SJSA1 (cell line): ENCODE measurements around the gene EMP2. TPM values are rescaled to one million over a fixed set of nuclear protein-coding genes. Genes with fewer than 3 reads are reported as not detected.

Experiments used
- DNase-seq, 2 experiments: peaks; one replicate each; pipeline ENCODE4 v3.0.0-alpha.2; 2015 to 2020; ENCODE audit warnings: low spot score in 2 of 2, low read depth in 1 of 2
- H3K27ac ChIP-seq: fragments of 250-450 bp; sonication (Bioruptor Pico); 2 replicates; pipeline ENCODE4 v1.5.1; 2020; ENCODE audit warnings: mild to moderate bottlenecking, moderate library complexity
- H3K27me3 ChIP-seq: fragments of 250-450 bp; sonication (Bioruptor Pico); replicated peaks from 2 replicates; pipeline ENCODE4 v1.5.1; 2020; ENCODE audit warnings: mild to moderate bottlenecking, moderate library complexity
- H3K36me3 ChIP-seq: fragments of 250-450 bp; sonication (Bioruptor Pico); 2 replicates; pipeline ENCODE4 v1.5.1; 2020; ENCODE audit warnings: mild to moderate bottlenecking
- H3K4me1 ChIP-seq: fragments of 250-450 bp; sonication (Bioruptor Pico); replicated peaks from 2 replicates; pipeline ENCODE4 v1.6.1; 2021; ENCODE audit warnings: mild to moderate bottlenecking
- H3K4me3 ChIP-seq: fragments of 250-450 bp; sonication (Bioruptor Pico); 2 replicates; pipeline ENCODE4 v1.5.1; 2020; ENCODE audit warnings: mild to moderate bottlenecking
- H3K9me3 ChIP-seq: fragments of 250-450 bp; sonication (Bioruptor Pico); replicated peaks from 2 replicates; pipeline ENCODE4 v1.5.1; 2020; ENCODE audit warnings: mild to moderate bottlenecking
- total RNA-seq: library from RNA; depleted of rRNA; stranded (reverse); fragments of >200 nt; shearing (Covaris generic); gene quantifications from 2 replicates; pipeline ENCODE4 v1.2.3, GENCODE V29; 2014; rRNA removed

Gene EMP2
- total RNA-seq, 1 experiment from 2014 or later: 9.8 TPM

DNA sequence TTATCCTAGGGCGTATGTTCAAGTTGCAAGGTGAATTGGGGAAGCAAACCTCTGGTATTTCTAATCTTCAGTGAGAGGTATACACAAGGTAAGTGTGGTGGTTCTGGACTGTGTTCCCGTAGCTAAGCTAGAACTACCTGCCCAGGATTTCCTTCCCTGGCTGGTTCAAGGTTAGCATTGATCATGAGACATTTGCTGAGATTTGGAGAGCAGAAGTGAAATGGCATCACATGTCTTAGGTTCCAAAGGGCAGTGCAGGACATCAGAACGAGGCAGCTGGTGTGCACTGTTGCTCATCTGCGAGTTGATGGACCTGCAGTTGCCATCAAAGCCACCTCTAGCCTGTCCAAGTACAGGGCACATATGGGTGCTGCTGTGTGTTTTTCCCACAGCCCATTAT lies 95.2 kb downstream of the EMP2 start:
- H3K9me3 ChIP-seq: no peaks in the 10 kb centered on the region
- no peaks in the 10 kb centered on the region for H3K36me3 ChIP-seq
- no peaks in the 10 kb centered on the region for H3K27me3 ChIP-seq
- H3K27ac ChIP-seq: no peak overlapping the region
- no peaks in the 10 kb centered on the region for H3K4me1 ChIP-seq
- H3K4me3 ChIP-seq: no peak overlapping the region
- no peak for DNase-seq

DNA sequence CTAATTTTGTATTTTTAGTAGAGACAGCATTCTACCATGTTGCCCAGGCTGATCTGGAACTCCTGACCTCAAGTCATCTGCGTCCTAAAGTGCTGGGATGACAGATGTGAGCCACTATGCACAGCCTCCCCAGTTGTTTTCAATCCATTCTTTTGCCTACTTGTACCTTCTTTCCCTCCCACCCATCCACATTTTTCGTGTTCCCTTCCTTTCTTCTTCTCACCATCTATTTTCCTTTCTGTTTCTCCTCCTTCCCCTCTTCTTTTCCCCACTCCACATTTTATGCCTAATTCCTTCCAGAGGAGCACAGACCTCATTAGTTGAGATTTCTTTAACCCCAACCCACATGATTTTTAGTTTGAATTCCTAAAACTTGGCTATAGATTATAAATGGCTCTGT lies 100.2 kb downstream of the EMP2 start:
- no peak overlapping the region for H3K4me3 ChIP-seq
- DNase-seq: no peak
- H3K36me3 ChIP-seq: no peaks in the 10 kb centered on the region
- H3K27me3 ChIP-seq: no peaks in the 10 kb centered on the region
- no peaks in the 10 kb centered on the region for H3K9me3 ChIP-seq
- H3K27ac ChIP-seq: no peak overlapping the region
- no peaks in the 10 kb centered on the region for H3K4me1 ChIP-seq

Other genes starting within 250 kb of the EMP2 start
- gene ATF7IP2, start 194.5 kb downstream of the EMP2 start, total RNA-seq: 7.1 and 13.1 TPM in 2 replicates
- not detected in 2 replicates for gene TEKT5, start 114.3 kb upstream of the EMP2 start, total RNA-seq
- 42.8 and 58.7 TPM in 2 replicates for gene NUBP1, start 163.2 kb upstream of the EMP2 start, total RNA-seq
- not detected in 2 replicates for gene TVP23A, start 238.2 kb upstream of the EMP2 start, total RNA-seq